ENCODE data around the gene FKBP15. TPM values are rescaled to one million over a fixed set of nuclear protein-coding genes. Genes with fewer than 3 reads are reported as not detected.

Gene FKBP15
- polyA plus RNA-seq, 1 donor: 33.4 TPM

- no peak for DNase-seq
Measured at GRCh38 chr9:113183956-113184488, 37.1 kb downstream of the FKBP15 start.

GRCh38 chr9:113181165-113181564 lies 39.9 kb downstream of the FKBP15 start:
- no peak for DNase-seq

GRCh38 chr9:113179839-113180238 lies 41.2 kb downstream of the FKBP15 start:
- no peak for DNase-seq

- DNase-seq: no peak
Measured at GRCh38 chr9:113178087-113178486, 43.0 kb downstream of the FKBP15 start.

GRCh38 chr9:113177251-113177650 lies 43.8 kb downstream of the FKBP15 start:
- DNase-seq: no peak

GRCh38 chr9:113176803-113177202 lies 44.3 kb downstream of the FKBP15 start:
- no peak for DNase-seq

GRCh38 chr9:113173341-113173740 lies 47.7 kb downstream of the FKBP15 start:
- DNase-seq: no peak

- DNase-seq: no peak
Measured at GRCh38 chr9:113168809-113169208, 52.3 kb downstream of the FKBP15 start.

- DNase-seq: no peak
Measured at GRCh38 chr9:113166039-113166438, 55.0 kb downstream of the FKBP15 start.

- no peak for DNase-seq
Measured at GRCh38 chr9:113164536-113165300, 56.4 kb downstream of the FKBP15 start.

GRCh38 chr9:113163001-113163400 lies 58.1 kb downstream of the FKBP15 start:
- no peak for DNase-seq

GRCh38 chr9:113160571-113160970 lies 60.5 kb downstream of the FKBP15 start:
- DNase-seq: no peak

GRCh38 chr9:113158446-113158845 lies 62.6 kb downstream of the FKBP15 start:
- no peak for DNase-seq

- no peak for DNase-seq
Measured at GRCh38 chr9:113156880-113157279, 64.2 kb downstream of the FKBP15 start.

- DNase-seq: no peak
Measured at GRCh38 chr9:113155911-113156588, 65.0 kb downstream of the FKBP15 start.

GRCh38 chr9:113154946-113155345 lies 66.1 kb downstream of the FKBP15 start:
- no peak for DNase-seq

- no peak for DNase-seq
Measured at GRCh38 chr9:113154471-113154870, 66.6 kb downstream of the FKBP15 start.

- DNase-seq: no peak
Measured at GRCh38 chr9:113153599-113153998, 67.5 kb downstream of the FKBP15 start.

- no peak for DNase-seq
Measured at GRCh38 chr9:113152699-113153098, 68.4 kb downstream of the FKBP15 start.

- no peak for DNase-seq
Measured at GRCh38 chr9:113151696-113152630, 69.1 kb downstream of the FKBP15 start.

- DNase-seq: peak; percentile 84
Measured at GRCh38 chr9:113150670-113151611, 70.1 kb downstream of the FKBP15 start, which contains the start of gene SLC31A2. TSS of gene SLC31A2 (plus strand) at chr9:113151007. CDS start at chr9:113151075, 68 bp downstream.

Data from left kidney (tissue), 2 donors.